Measurements from ENCODE around the gene TIMM17B.

Gene TIMM17B

GRCh38 chrX:48918643-48919340 lies 21.2 kb upstream of the TIMM17B start, which contains the start of gene PIM2:
PIM2 (minus strand) TSS chrX:48919024; CDS start chrX:48918834, 190 bp downstream.
- DNase-seq (ENCODE audit: low spot score) = no peak

GRCh38 chrX:48918301-48918642 lies 20.7 kb upstream of the TIMM17B start:
- FAIRE-seq (no peak), DNase-seq (ENCODE audit: low spot score) (no peak)

More at GRCh38 chrX:48918643-48919340, 21.2 kb upstream of the TIMM17B start, which contains the start of gene PIM2:
- no peak for FAIRE-seq

GRCh38 chrX:48917139-48918001 lies 19.8 kb upstream of the TIMM17B start:
- FAIRE-seq = peak; percentile 46
- peak; percentile 90 for DNase-seq (ENCODE audit: low spot score)

- DNase-seq (ENCODE audit: low spot score) (no peak), FAIRE-seq (no peak)
Observed at GRCh38 chrX:48914593-48915493, 17.3 kb upstream of the TIMM17B start.

GRCh38 chrX:48913605-48914366 lies 16.2 kb upstream of the TIMM17B start:
- FAIRE-seq = no peak
- no peak for DNase-seq (ENCODE audit: low spot score)

GRCh38 chrX:48911412-48912182 lies 14.0 kb upstream of the TIMM17B start, which contains the start of gene SLC35A2:
SLC35A2 (minus strand) TSS chrX:48911646; CDS start chrX:48911636, 10 bp downstream.
- FAIRE-seq (no peak), DNase-seq (ENCODE audit: low spot score) (peak; percentile 84)

GRCh38 chrX:48910926-48911411 lies 13.4 kb upstream of the TIMM17B start:
- no peak for DNase-seq (ENCODE audit: low spot score)
- no peak for FAIRE-seq

- FAIRE-seq (no peak), DNase-seq (ENCODE audit: low spot score) (no peak)
Observed at GRCh38 chrX:48909703-48910294, 12.2 kb upstream of the TIMM17B start.

- DNase-seq (ENCODE audit: low spot score) (no peak), FAIRE-seq (no peak)
Observed at GRCh38 chrX:48908600-48908999, 11.0 kb upstream of the TIMM17B start.

GRCh38 chrX:48905090-48905790 lies 7.7 kb upstream of the TIMM17B start:
- no peak for FAIRE-seq
- no peak for DNase-seq (ENCODE audit: low spot score)

- no peak for FAIRE-seq
- no peak for DNase-seq (ENCODE audit: low spot score)
Observed at GRCh38 chrX:48904626-48905025, 7.1 kb upstream of the TIMM17B start.

GRCh38 chrX:48904180-48904579 lies 6.6 kb upstream of the TIMM17B start:
- FAIRE-seq (no peak), DNase-seq (ENCODE audit: low spot score) (no peak)

GRCh38 chrX:48903290-48903689 lies 5.7 kb upstream of the TIMM17B start:
- FAIRE-seq = no peak

GRCh38 chrX:48902776-48903175 lies 5.2 kb upstream of the TIMM17B start:
- no peak for FAIRE-seq
- DNase-seq (ENCODE audit: low spot score) = no peak

More at GRCh38 chrX:48903290-48903689, 5.7 kb upstream of the TIMM17B start:
- DNase-seq (ENCODE audit: low spot score) = no peak

GRCh38 chrX:48902135-48902534 lies 4.6 kb upstream of the TIMM17B start:
- FAIRE-seq = no peak
- no peak for DNase-seq (ENCODE audit: low spot score)

GRCh38 chrX:48901069-48901468 lies 3.5 kb upstream of the TIMM17B start:
- DNase-seq (ENCODE audit: low spot score) = no peak
- no peak for FAIRE-seq

GRCh38 chrX:48899078-48899410 lies 1.5 kb upstream of the TIMM17B start:
- FAIRE-seq (no peak), DNase-seq (ENCODE audit: low spot score) (no peak)

- peak; percentile 68 for DNase-seq (ENCODE audit: low spot score)
- FAIRE-seq = no peak
Observed at GRCh38 chrX:48897157-48897624, 377 bp downstream of the TIMM17B start.

- FAIRE-seq (no peak), DNase-seq (ENCODE audit: low spot score) (no peak)
Observed at GRCh38 chrX:48896611-48897011, 957 bp downstream of the TIMM17B start.
